Mucosa of descending colon (tissue), 3 donors: ENCODE data around the gene CYP46A1. TPM values are rescaled to one million over a fixed set of nuclear protein-coding genes. Genes with fewer than 3 reads are reported as not detected.

ENCODE experiments used
- ATAC-seq: fragments of 200-7000 bp; cut with Tn5 transposase; one replicate; pipeline ENCODE4 v1.9.1; 2020; ENCODE audit warnings: mild to moderate bottlenecking, moderate library complexity
- DNase-seq, 3 donors: peaks; one replicate each; pipeline ENCODE4 v3.0.0-alpha.2; 2020
- H3K36me3 ChIP-seq: fragments of 200-600 bp; one replicate; pipeline ENCODE4 v1.8.0; 2021; ENCODE audit warnings: low read depth, mild to moderate bottlenecking
- H3K4me1 ChIP-seq: fragments of 200-600 bp; one replicate; pipeline ENCODE4 v1.8.0; 2021; ENCODE audit warnings: low read depth, mild to moderate bottlenecking
- H3K4me3 ChIP-seq: fragments of 200-600 bp; one replicate; pipeline ENCODE4 v1.8.0; 2021; ENCODE audit warnings: mild to moderate bottlenecking
- H3K9me3 ChIP-seq: fragments of 200-600 bp; one replicate; pipeline ENCODE4 v1.8.0; 2021; ENCODE audit warnings: mild to moderate bottlenecking
- CTCF ChIP-seq: fragments of 200-600 bp; IDR thresholded peaks from one replicate; pipeline ENCODE4 v1.8.0; 2022; ENCODE audit warnings: antibody characterized with exemption, mild to moderate bottlenecking
- intact Hi-C, 2 donors: fragments of 100-400 bp; cut with DNase I in 1 of 2; cut with micrococcal nuclease in 1 of 2; formaldehyde crosslinking; loops; one replicate each; pipeline versions ENCODE4 v1.11.0 to v1.11.1; 2022; cut with DNase I, micrococcal nuclease
- total RNA-seq, 3 donors: library from RNA; stranded (reverse); fragmentation: NEBNext Ultra II Directional in 2 of 3; extraction: Animal tissue kit (Norgen Biotek cat#: 25700) in 2 of 3; gene quantifications; one replicate each; pipeline versions ENCODE4 v1.2.1 to v1.2.4, GENCODE V29; 2021 to 2023
- donor health status: DM: no; HTN: no; CAD: no; lungs with moderate emphysema.
- donor health status: DM: no; HTN: no; CAD: no.
- donor health status: DM: no; HTN: yes; CAD: no.

The CYP46A1 gene
- total RNA-seq, 3 donors from 2014 or later: 0.14 to 1.0 (median 0.22) TPM

- intact Hi-C loops: no loop called here
- no peaks in the 10 kb centered on the region for H3K9me3 ChIP-seq
- no peaks in the 10 kb centered on the region for H3K36me3 ChIP-seq
- DNase-seq: no peak
- no peak for TF ChIP-seq CTCF
- H3K4me1 ChIP-seq: peaks cover 6% of the 10 kb centered on the region
- H3K4me3 ChIP-seq: no peak overlapping the region
- ATAC-seq: no peak
These were observed 40.8 kb upstream of the CYP46A1 start for GRCh38 chr14:99643343-99643742.

DNA sequence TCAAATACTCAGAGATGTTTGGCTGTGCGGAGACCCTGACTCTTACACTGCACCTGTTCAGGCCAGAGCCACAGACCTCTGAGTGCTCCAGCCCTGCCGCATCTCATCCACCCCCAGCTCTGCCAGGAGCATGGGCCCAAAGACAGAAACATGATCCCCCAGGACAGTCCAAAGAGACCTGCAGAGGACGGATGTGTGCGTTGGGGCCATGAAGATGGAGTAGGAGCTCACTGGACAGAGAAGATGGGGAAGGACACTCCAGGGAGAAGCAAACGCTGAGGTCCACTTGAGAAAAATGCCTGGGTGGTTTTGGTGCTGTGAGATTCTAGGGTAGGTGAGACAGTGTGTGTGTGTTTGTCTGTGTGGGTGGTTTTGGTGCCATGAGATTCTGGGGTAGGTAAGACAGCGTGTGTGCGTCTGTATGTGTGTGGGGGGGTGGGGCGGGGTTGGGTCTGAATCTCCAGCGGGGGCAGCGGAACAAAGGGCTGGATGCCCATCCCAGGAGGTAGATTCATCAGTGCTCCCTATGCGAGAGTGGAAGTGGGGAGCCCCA, 40.0 kb upstream of the CYP46A1 start:
- no peak for DNase-seq
- Histone ChIP-seq H3K4me3 (no peak overlapping the region), H3K9me3 (no peaks in the 10 kb centered on the region), H3K4me1 (peaks cover 6% of the 10 kb centered on the region), H3K36me3 (no peaks in the 10 kb centered on the region)
- intact Hi-C loops: no loop called here
- no peak for ATAC-seq
- TF ChIP-seq CTCF: no peak

- H3K36me3 ChIP-seq: no peaks in the 10 kb centered on the region
- H3K4me3 ChIP-seq: no peak within 1 kb of the TSS
- intact Hi-C loops: no loop called here
- H3K4me1 ChIP-seq: peaks cover 6% of the 10 kb centered on the region
- peak; percentile 50 for ATAC-seq
- no peak for DNase-seq
- H3K9me3 ChIP-seq: no peaks in the 10 kb centered on the region
- no peak for TF ChIP-seq CTCF
These were observed 39.2 kb upstream of the CYP46A1 start, which contains the start of gene HHIPL1 for GRCh38 chr14:99644723-99645544. TSS of gene HHIPL1 (plus strand) at chr14:99645129. CDS start at chr14:99645208, 79 bp downstream.

GRCh38 chr14:99645545-99646505, 38.3 kb upstream of the CYP46A1 start:
- no peak for ATAC-seq
- no peak overlapping the region for H3K4me3 ChIP-seq
- no peak for DNase-seq
- H3K4me1 ChIP-seq: peaks cover 6% of the 10 kb centered on the region
- intact Hi-C loops: no loop called here
- TF ChIP-seq CTCF: no peak
- H3K9me3 ChIP-seq: no peaks in the 10 kb centered on the region
- no peaks in the 10 kb centered on the region for H3K36me3 ChIP-seq

DNA sequence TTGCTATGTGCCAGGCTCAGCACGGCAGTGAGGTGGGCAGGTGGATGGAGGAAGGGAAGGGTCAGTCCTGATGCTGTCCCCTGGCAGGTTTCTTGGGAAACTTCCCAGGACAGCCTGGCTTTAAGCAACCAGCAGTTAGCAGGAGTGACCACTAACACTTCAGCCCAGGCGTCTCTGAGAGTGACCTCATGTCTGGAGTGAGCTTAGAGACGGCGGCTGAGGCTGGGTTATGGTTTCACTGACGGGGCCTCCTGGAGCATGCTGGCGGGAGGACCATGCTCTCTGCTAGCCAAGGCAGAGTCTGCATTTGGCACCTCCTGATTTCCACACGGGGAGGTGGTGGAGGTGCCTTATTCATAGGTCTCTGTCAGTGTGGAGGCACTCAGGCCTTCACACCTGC, 36.7 kb upstream of the CYP46A1 start:
- Histone ChIP-seq H3K4me3 (no peak overlapping the region), H3K9me3 (no peaks in the 10 kb centered on the region), H3K36me3 (no peaks in the 10 kb centered on the region), H3K4me1 (peaks cover 6% of the 10 kb centered on the region)
- ATAC-seq (no peak), DNase-seq (no peak)
- intact Hi-C loops: no loop called here
- TF ChIP-seq CTCF: no peak
